Measurements from ENCODE around the gene MBD3.

Gene MBD3

GRCh38 chr19:1621021-1621420 lies 28.4 kb upstream of the MBD3 start (continued):
- TF ChIP-seq ZNF223 (tag by site-specific recombination; IDR thresholded peaks at IDR 0.05) (no peak), BCL6B (tag by site-specific recombination; IDR thresholded peaks at IDR 0.05) (no peak), ZNF274 (IDR thresholded peaks at IDR 0.05; ENCODE audit: low read length) (no peak), ZNF274 (tag by site-specific recombination; IDR thresholded peaks at IDR 0.05; ENCODE audit: borderline replicate concordance) (no peak), ZNF658 (tag by site-specific recombination; IDR thresholded peaks at IDR 0.05) (no peak), ZNF2 (tag by site-specific recombination; IDR thresholded peaks at IDR 0.05) (no peak), KLF9 (tag by site-specific recombination; IDR thresholded peaks at IDR 0.05; ENCODE audit: low read depth) (no peak), ZNF146 (tag by site-specific recombination; IDR thresholded peaks at IDR 0.05) (no peak)

- Histone ChIP-seq H3K27ac (ENCODE audit: extremely low read depth, low read depth, low read length) (no peak overlapping the region), H3K36me3 (ENCODE audit: control insufficient read depth in 2 of 2, insufficient read depth in 1 of 2, low read length in 2 of 2) (peaks cover 3 to 76% of the 10 kb centered on the region in 2 experiments; a peak in 2 of 3 replicates), H3K4me1 (ENCODE audit: control insufficient read depth, insufficient read depth, low read length) (no peaks in the 10 kb centered on the region), H3K9me3 (ENCODE audit: control insufficient read depth, insufficient read depth, low read depth, low read length) (no peaks in the 10 kb centered on the region), H3K4me3 (ENCODE audit: low read depth, low read length) (no peak overlapping the region)
- TF ChIP-seq FEZF1 (tag by site-specific recombination; IDR thresholded peaks at IDR 0.05), result no peak
- no peak for TF ChIP-seq YY2 (tag by site-specific recombination; IDR thresholded peaks at IDR 0.05)
- no peak for TF ChIP-seq PRDM10 (tag by site-specific recombination; IDR thresholded peaks at IDR 0.05)
- no peak for TF ChIP-seq KLF16 (tag by site-specific recombination; IDR thresholded peaks at IDR 0.05)
- no peak for TF ChIP-seq MYNN (tag by site-specific recombination; IDR thresholded peaks at IDR 0.05; ENCODE audit: borderline replicate concordance)
- no peak for TF ChIP-seq ZNF366 (tag by site-specific recombination; conservative IDR thresholded peaks at IDR 0.05)
- no peak for TF ChIP-seq ZNF133 (tag by site-specific recombination; IDR thresholded peaks at IDR 0.05)
- no peak for TF ChIP-seq ZNF521 (tag by site-specific recombination; IDR thresholded peaks at IDR 0.05)
- no peak for TF ChIP-seq ZNF660 (tag by site-specific recombination; IDR thresholded peaks at IDR 0.05)
- no peak for TF ChIP-seq HIC1 (tag by site-specific recombination; IDR thresholded peaks at IDR 0.05)
- no peak for TF ChIP-seq ZNF10 (tag by site-specific recombination; IDR thresholded peaks at IDR 0.05)
- TF ChIP-seq ZNF391 (tag by site-specific recombination; IDR thresholded peaks at IDR 0.05; ENCODE audit: borderline replicate concordance, low read depth), result no peak
- no peak for TF ChIP-seq ZNF292 (tag by site-specific recombination; IDR thresholded peaks at IDR 0.05; ENCODE audit: borderline replicate concordance, low read depth)
- TF ChIP-seq ZNF664 (tag by site-specific recombination; IDR thresholded peaks at IDR 0.05), result no peak
- CTCF ChIA-PET, result interaction anchor here (0.9 kb wide), 1 partner anchor 52 kb away, joined by 3 read pairs; no protein-coding TSS in a partner anchor
- POLR2A ChIA-PET, result no interaction called here
Observed at GRCh38 chr19:1620502-1620901, 27.8 kb upstream of the MBD3 start.

Data from HEK293 (cell line).